Erythroblast (primary cell): ENCODE results near the gene CAMSAP2.

Experiments
- GATA1 ChIP-seq: IDR thresholded peaks from 2 replicates; pipeline ENCODE4 v1.6.1; 2011; ENCODE audit warnings: low read depth, mild to moderate bottlenecking, control low read depth, low read length, moderate library complexity
- POLR2A ChIP-seq: IDR thresholded peaks from 2 replicates; pipeline ENCODE4 v1.6.1; 2011; ENCODE audit warnings: mild to moderate bottlenecking, low read length

DNA sequence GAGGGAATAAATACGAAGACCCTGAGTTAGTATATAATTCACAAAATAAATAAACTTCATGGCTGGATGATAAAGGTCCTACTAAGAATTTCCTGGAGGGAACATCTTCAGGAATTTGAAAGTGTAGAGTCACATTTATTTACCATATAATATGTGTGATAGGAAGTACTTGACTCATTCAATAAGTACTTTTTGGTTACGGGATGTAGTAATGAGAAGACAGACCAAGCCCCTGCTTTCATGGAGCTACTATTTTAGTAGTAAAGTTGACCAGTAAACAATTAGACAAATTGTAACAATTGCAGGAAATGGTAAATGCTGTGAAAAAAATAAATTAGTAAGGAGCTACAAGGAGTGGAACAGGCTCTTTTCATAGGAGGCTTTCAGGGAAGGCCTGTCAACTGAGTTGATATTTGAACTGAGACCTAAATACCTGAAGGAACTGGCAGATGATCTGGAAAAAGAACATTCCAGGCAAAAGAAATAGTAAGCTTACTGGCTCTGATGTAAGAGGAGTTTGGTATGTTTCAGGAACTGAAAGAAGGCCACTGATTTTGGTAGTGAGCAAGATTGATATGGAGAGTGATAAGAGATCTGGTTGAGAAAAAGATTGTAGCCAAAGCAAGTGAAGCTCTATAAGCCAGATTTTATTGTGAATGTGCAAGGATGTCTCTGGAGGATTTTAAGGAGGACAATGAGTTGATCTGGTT lies 36.2 kb downstream of the CAMSAP2 start:
- no peak for TF ChIP-seq POLR2A
- TF ChIP-seq GATA1 = no peak
